Kidney glomerular epithelial cell (primary cell): ENCODE data around the gene MVB12B.

Experiments
- DNase-seq: peaks from one replicate; lab custom pipeline; 2025; lab: John Stamatoyannopoulos, UW

Gene MVB12B

DNA sequence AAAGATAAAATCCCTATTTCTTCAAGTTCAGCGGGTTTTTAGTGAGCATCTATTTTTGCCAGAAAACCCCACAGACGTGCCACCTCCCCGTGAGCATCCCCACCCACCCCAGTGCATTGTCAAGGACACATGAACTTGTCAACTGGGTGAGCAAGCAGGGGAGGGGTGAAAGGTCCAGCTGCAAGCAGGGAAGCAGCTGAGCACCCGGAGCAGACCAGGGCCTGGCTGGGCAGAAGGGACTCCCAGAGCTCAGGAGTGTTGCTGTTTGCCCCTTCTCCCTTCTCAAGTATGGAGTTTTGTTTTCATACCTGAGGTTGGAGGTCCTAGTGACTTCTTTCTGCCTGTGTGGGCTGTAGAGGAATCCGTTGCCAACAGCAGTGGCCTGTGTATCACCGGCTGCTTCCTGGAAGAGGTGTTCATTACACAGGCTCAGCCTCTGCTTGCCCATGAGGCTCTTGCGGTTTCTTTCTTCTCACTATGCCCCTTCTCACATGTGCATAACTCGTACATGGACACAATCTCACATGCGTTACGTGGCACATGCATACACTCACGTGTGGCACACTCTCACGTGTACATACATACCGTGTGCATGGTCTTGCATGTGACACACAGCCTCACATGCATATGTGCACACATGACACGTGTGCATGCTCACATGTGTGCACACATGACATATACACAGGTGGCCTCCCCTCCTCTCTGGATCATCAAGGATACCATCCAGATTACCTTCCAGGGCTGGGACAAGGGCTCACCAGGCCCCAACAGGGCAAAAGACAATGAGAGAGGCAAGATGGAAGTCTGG, 126.7 kb downstream of the MVB12B start:
- no peak for DNase-seq

DNA sequence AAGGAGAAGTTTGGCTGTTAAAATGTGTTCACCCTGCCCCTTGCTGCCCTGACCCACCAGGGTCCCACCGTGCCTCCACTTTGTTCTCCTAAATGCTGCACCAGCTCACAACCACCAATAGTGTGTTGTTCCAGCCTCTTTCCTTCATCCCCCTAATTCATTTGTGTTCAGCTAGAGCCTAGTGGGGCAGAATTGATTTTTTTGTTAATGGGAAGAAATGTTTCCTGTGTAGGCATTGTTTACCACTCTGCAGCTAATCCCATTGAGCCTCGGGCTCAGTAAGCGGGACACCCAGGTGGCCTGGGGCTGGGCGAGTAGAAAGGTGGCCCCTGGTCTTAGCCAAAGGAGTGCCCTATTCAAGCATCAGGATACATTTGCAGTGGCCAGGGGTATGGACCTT, 127.6 kb downstream of the MVB12B start:
- no peak for DNase-seq

DNA sequence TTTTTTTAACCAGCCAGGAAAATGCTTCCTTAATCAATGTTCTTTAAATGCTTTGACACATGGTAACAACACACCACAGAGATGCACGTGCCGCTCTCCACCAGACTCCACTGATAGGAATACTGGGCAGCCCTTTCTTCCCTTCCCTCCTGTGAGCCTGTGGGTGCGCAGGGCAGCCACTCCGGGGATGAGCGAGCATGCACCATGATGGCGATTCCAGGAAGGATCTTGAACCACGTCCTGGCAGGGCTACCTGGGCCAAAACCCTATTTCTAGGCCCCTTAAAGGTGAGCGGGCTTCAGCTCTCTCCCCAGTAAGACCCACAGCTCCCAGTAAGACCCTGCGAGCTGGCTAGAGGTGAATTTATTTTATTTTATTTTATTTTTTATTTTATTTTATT, 128.2 kb downstream of the MVB12B start:
- no peak for DNase-seq

DNA sequence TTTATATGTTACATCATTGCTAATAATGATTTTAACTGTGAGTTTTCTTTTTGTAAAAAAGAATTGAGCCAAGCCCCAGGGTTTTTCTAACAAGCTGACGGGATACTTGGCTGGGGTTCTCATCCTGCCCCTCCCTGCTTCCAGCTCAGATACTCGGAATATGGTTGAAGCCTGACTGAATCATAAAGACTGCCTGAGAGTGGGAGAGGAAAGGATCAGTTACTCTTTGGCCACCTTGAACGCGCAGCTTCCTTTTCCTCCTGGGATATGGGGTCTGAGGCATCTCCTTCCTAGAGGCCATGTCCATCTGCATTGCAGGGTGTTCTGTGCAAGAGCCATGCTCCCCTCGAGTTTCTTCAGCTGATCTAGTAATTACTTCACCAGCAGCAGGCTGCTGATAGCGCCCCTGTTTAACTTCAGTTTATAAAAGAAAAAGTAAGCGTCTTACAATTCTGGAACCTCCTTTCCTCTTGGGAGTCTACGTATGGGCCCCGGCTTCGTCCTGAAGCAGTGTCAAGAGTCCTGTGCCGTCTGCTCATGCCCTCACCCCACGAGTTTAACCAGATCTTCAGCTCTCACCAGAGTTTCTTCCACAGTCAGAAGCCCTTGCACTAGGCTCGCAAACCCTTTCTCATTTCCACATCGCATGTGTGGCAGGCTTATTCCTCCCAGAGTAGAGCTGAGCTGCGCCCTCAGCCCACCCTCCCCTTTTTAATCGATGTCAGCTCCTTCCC, 130.0 kb downstream of the MVB12B start:
- DNase-seq = no peak

DNA sequence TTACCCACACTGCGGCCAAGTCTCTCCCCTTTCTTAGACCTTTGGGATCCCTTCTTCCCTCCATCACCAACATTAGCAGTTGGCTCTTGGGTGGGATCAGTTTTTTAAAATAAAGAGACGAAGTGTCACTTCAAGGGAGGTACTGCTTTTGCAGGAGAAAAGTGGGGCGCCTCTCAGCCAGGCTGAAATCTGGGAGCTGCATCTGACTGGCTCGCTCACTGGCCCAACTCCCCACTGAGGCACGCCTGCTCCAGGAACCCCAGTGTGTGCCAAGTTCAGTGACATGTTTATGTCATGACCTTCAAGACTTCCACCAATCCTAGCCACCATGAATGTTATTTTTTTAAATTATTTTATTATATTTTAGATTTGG, 130.5 kb downstream of the MVB12B start:
- no peak for DNase-seq

DNA sequence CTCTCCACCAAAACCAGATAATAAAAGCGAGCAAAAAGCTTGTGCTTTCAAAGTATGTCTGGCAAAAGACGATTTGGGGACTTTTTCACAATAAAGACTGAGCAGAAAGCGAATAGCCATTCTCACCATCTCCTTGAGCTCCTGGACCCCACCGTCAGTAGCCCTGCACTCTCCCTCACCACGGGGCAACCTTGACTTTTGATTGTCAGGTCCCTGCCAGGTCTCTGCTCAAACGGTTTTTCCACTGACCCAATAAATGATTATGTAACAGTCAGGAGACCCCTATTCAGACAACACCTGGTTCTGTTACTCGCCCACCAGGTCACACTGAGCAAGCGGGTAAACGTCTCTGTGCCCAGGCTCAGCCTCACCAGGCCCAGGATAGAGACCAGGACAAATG, 131.3 kb downstream of the MVB12B start:
- DNase-seq = no peak

DNA sequence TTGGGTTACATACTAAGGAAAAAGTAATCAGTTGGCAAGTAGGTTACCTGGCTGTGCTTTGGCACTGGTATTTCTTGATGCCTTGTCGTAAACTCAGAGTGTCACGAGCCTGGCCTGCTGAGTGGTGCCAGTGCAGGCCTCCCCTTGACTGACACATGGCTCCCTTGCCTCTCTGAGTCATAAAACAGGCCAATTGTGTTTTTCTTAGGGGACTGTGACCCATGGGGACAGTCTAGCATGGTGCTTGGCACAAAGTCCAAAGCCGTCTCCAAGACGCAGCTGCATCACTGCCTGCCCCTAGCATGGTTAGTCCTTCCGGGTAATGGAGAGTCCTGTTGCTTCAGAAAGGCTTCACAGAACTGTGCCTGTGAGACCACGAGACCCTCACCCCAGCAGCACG, 132.5 kb downstream of the MVB12B start:
- DNase-seq = no peak

DNA sequence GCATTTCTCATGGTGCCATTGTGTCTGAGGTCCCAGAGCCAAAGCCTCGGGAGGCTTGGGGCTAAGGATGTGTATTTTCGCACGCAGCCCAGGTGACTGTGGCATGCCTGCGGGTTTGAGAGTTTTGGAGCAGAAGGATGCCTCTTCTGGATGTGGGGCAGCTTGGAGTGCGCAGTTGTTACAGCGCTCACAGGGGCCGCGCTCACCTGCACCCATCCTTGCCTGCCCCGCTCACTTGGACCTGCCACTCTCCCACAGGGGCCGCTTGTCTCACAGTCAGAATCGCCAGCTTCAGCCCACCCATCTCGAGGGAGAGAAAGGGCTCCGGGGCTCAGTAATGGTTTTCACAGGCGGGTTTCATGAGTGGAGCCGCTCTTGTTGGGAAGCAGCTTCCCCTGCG, 132.9 kb downstream of the MVB12B start:
- DNase-seq = no peak

DNA sequence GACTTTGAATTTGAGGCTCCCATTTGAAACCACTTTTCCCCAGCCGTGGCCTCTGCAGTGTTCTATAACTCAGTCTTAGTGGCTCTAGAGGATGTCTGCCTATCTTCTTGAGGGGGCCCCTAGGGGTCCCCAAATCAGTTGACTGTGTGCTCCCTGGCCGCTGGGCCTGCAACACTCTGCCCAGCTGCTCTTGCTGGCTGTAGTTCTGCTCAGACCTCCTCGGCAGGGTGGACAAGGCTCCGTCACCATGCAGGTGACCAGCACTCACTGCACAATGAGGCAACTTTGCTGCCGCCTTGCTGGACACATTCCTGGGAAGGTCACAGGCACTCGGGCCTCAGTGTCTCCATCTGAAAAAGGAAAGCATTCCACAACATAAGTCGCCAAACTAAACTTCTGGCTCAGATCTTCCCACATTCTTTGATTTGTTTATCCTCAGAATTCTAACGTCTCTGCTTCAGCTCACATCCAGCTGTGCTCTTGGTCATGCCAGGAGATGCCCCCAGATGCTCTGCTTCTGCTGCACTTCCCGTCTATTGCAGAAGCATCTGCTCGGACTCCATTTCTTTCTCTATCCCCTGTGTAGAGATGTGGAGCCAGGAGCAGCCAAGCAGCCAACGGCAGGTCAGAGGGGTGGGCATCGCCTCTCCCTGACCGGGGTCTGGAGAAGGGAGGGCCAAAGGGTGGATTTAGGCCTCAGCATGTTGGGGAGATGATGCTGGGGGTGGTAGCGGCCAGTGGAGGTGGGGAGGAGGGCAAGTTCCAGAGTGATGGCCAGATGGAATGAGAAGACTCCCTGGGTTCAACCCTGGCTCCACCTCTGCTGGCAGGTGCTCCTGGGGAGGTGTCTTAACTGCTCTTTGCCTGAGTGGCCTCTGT, 133.6 kb downstream of the MVB12B start:
- DNase-seq = no peak

DNA sequence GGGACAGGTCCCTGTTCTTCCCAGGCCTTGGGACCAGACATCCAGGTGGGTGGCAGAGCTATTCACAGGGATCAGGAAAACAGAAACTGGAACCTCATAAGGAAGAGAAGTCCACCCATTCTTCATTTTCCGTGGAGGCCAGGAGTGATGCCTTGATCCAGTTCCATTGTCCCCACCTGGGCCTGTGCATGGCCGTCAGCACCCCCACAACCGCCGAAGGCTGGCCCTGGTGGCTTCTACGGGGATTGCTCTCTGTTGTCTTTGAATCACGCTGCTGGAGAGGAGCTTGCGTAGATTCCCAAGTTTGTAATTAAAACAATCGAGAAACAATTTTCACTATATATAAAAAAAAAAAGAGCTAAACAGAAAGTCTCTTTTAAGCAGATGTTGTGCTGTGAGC, 134.4 kb downstream of the MVB12B start:
- no peak for DNase-seq

DNA sequence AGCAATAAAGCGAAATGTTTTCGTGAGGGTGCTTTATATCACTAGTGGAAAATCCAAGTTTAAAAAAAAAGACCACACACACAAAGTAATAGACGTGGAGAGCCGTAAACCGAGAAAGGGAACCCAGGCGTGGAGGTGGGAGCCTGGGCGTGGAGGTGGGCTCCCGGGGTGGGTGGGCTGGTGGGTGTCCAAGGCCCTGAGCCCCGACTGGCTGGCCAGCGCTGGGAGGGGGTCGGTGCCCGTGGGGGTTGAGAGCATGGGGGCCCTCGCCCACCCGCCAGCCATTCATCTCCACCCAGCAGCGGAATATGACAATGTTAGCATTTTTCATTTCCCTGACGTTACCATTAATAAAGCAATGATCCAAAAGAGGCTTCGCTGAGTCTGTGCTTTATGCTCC, 135.0 kb downstream of the MVB12B start:
- no peak for DNase-seq

DNA sequence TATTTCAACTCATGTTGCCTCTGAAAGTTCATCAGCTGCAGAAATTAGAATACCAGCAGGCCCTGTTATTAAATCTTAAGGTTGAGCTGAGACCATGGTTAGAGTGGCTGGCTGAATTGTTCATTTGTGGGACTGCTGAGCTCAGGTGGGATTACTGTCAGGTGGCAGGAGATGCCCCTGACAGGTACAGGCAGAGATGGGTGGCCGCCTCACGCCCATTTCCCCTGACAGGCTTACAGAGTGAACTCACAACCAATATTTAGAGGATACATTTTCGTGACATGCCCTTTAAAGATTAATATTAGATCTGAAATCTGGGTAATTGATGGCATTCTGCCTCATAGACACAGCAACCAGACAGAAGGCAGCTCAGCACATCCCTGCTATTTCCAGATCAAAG, 136.0 kb downstream of the MVB12B start:
- DNase-seq = no peak

DNA sequence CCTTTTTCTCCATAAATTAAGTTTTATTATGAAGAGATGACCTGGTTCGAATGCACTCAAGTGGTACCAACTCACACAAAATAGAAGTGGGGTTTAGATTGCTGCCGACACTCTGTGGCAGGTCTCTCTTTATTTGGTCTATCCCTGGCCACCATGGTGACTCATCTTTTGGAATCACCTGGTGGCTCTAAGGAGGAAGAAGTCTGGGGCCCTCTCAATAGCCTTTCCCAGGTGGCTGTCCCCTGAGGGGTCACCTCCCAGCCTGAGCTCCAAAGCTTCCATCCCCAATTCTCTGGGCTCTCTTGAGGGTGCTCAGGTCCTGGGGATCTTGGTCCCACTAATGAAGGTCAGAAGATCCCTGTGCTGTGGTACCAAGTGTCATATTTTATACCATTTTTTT, 136.8 kb downstream of the MVB12B start:
- no peak for DNase-seq

DNA sequence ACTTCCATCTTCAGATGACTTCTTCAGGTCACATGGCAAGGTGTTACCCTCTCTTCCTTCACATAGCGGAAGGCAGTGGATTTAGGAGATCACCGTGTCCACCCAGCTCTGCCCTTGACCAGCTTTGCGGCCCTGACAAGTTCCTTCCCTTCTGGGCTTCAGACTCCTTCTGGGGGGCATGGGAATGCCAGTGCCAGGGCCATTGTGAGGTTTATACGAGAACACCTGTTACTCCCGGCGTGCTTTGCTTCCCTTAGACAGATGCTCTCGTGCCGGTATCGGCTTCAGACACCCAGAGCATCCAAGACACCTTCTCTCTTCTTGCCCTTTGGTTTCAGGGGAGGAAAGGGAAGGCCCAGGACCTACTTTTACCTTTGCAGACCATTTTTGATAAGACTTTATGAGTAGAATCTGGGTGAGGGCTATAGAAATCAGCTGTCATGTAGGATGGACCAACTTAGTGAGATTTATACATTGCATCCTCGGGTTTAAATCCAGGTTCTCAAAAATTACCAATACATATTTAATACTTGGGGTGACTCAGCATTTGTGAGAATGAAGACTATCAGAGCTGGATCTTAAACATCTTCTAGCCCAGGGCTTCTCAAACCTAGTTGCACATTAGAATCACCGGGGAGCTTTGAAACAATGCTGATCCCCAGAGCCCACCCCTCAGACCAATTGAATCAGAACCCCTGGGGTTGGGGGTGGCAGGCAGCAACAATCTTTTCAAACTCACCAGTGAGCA, 138.2 kb downstream of the MVB12B start:
- no peak for DNase-seq

DNA sequence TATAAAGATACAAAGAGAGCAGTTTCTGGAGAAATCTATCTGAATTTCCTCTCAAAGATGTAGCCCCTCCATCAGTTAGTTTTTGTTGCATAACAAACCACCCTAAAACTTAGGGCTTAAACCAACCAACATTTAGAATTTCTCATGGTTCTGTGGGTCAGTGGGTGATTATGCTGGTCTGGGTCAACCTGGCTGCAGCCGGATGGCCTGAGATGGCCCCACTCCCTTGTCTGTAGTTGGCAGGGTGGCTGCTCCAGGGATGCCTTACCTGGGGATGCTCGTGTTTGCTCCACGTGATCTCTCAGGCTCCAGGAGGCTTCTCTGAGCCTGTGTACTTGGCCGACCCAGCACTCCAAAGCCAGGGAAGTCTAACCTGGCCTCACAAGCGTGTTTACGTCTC, 139.3 kb downstream of the MVB12B start:
- DNase-seq = no peak

DNA sequence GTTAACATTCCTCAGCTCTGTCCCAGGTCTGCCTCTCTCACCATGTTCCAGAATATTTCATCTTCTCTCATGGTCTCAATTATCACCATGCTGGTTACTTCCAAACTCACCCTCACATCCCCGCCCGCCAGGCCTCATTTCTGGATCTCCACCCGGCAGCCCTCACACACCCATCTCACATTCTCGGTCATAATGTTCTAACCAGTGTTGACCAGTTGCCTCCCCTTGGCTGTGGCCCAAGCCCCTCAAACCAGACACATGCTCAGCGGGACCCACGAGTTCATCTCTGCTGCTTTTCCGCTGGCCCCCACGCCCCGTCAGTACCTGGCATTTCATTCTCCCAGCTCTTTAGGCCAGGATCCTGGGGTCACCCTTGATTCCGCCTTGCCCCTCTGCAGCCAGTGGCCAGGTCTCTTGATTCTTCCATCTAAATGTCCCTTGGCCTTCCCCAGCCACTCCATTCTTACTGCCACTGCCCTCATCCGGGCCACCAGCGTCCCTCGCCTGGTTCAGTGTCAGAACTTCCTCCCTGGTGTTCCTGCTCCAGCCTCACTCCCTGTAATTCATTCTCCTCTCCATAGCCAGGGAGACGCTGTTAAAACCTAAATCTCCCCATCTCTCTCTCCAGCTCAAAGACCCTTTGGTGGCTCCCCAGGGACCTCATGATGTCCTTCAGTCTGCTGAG, 141.7 kb downstream of the MVB12B start:
- no peak for DNase-seq

DNA sequence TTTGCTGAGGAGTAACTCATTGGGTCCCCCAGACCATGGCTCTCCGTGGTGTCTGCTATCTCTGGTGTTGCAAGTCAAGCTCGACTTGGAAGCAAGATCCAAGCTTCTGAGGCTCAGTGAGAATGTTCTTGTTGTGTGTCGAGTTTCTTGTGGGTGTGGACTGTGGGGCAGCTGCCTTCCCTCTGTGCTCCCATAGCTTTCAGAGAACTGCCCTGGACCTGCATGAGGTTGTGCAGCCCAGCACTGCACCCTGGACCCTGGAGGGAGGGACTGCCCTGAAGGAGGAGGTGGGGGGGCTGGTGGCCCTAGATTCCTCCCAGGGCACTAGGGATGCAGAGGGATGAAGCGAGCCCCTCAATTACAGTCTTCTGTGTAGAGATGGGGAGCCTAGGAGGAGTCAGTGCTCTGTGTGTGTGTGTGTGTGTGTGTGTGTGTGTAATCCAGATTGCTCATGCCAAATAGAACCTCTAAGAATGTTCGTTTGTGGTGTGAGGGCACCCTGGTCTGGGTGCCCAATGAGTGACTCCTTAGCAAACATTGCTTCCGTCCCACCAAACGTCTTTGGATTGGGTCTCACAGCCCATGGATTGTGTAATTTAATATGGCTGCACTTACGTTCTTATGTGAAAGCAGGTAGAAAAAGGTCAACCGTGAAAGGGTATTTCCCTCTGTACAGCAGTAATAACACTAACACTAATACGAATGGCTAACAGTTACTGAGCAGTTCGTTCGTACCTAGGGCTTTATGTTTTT, 143.8 kb downstream of the MVB12B start:
- DNase-seq = no peak

DNA sequence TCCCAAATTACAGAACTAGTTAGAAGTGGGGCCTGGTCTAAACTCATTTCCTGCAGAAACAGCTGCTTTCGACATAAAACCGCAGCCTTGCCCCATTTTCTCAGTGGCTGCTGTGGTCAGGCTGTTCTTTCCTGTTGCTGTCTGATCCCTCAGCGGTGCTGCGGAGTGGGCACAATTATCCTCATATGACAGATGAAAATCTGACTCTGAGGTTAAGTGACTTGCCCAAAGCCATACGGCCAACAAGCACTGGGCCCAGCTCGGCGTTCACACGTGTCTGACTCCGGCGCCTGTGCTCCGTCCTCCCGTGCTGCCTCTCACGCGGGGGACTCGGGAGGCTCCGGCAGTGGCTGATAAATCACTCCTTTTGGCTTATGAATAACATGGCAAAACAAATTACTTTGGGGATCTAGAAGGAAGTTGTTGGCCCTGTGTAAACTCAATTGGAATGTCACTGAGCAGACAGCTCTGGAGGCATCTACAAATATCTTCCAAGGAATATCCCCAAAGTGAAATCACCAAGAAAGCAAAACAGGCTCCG, 144.5 kb downstream of the MVB12B start:
- DNase-seq = no peak

DNA sequence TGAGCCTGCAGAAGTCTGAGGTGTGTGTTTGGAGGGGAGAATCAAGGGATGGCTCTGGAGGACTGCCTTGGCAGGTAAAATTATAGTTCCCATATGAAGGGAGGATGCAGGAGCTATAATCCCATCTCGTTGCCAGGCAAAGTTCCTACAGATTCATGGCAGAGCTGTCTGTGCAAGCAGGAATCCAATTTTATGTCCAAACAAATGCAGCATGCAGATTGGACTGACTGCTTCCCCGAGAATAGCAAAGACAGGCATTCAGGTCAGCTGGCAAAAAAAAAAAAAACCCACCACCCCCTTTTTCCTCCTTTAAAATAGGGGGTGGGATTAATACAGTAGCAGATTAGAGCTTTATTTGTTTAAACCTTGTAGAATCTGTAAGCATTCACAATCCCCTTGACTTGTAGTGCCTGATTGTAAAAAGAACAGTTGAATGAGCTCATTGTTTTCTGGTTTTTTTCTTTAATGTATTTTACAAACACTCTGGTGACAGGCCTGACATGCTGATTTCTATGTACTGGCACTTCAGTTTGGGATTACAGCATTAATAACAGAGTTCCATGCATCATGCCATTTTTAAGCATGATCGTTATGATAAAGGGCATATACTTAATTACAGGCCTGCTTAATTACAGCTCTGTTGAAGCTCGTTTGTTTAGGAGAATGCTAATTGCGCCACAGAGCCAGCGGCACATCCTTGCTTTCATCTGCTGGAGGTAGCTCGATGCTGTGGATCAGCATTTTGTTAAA, 145.7 kb downstream of the MVB12B start:
- DNase-seq = no peak

DNA sequence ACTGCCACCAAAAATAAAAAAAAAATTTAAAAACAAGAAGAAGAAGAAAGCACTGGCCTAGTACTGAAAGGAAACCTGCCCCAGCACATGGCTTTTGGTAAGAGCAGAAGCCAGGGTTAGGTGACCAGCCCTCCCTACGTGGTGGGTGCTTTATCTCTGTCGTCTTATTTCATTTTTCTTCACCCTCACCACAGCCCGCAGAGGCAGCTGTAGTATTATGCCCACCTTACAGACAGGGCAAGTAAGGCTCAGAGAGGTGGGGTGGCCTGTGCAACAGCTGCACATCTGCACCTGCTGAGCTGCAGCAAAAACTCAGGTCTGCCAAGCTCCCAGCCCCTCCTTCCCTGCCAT, 146.3 kb downstream of the MVB12B start:
- no peak for DNase-seq
